HEK293 (cell line): ENCODE measurements around the gene TMEM41A.

Experiments
- INSM2 ChIP-seq: fragments of 450-650 bp; formaldehyde crosslinking; IDR thresholded peaks from 2 replicates; pipeline ENCODE4 v1.5.1; 2016; ENCODE audit warnings: missing biosample characterization, missing genetic modification characterization
- PRDM6 ChIP-seq: fragments of 450-650 bp; formaldehyde crosslinking; IDR thresholded peaks from 2 replicates; pipeline ENCODE4 v1.5.1; 2017; ENCODE audit warnings: missing biosample characterization, missing genetic modification characterization
- REPIN1 ChIP-seq: fragments of 450-650 bp; formaldehyde crosslinking; IDR thresholded peaks from 2 replicates; pipeline ENCODE4 v1.5.1; 2017; ENCODE audit warnings: missing biosample characterization, missing genetic modification characterization, low read depth
- ZBTB11 ChIP-seq: fragments of 450-650 bp; formaldehyde crosslinking; conservative IDR thresholded peaks from 2 replicates; pipeline ENCODE4 v1.5.1; 2016; ENCODE audit warnings: low read depth, missing biosample characterization, missing genetic modification characterization
- ZBTB21 ChIP-seq: fragments of 450-650 bp; formaldehyde crosslinking; IDR thresholded peaks from 2 replicates; pipeline ENCODE4 v1.5.1; 2017; ENCODE audit warnings: missing biosample characterization, missing genetic modification characterization
- ZBTB8A ChIP-seq: fragments of 450-650 bp; formaldehyde crosslinking; IDR thresholded peaks from 2 replicates; pipeline ENCODE4 v1.5.1; 2016; ENCODE audit warnings: missing biosample characterization, missing genetic modification characterization
- ZFP69B ChIP-seq: fragments of 450-650 bp; formaldehyde crosslinking; IDR thresholded peaks from 2 replicates; pipeline ENCODE4 v1.5.1; 2016; ENCODE audit warnings: missing biosample characterization, missing genetic modification characterization
- ZIC2 ChIP-seq: fragments of 450-650 bp; formaldehyde crosslinking; IDR thresholded peaks from 2 replicates; pipeline ENCODE4 v1.5.1; 2016; ENCODE audit warnings: missing biosample characterization, missing genetic modification characterization
- ZNF214 ChIP-seq: fragments of 450-650 bp; formaldehyde crosslinking; IDR thresholded peaks from 2 replicates; pipeline ENCODE4 v1.5.1; 2017; ENCODE audit warnings: missing biosample characterization, mild to moderate bottlenecking, missing genetic modification characterization, borderline replicate concordance
- ZNF391 ChIP-seq: fragments of 450-650 bp; formaldehyde crosslinking; IDR thresholded peaks from 2 replicates; pipeline ENCODE4 v1.5.1; 2016; ENCODE audit warnings: low read depth, missing biosample characterization, missing genetic modification characterization, borderline replicate concordance
- ZNF488 ChIP-seq: fragments of 450-650 bp; formaldehyde crosslinking; IDR thresholded peaks from 2 replicates; pipeline ENCODE4 v1.5.1; 2016; ENCODE audit warnings: missing biosample characterization, missing genetic modification characterization
- ZNF513 ChIP-seq: fragments of 450-650 bp; IDR thresholded peaks from 2 replicates; pipeline ENCODE4 v1.5.1; 2018; ENCODE audit warnings: missing biosample characterization, missing genetic modification characterization
- ZNF518A ChIP-seq: fragments of 450-650 bp; formaldehyde crosslinking; conservative IDR thresholded peaks from 2 replicates; pipeline ENCODE4 v1.5.1; 2016; ENCODE audit warnings: low read depth, missing biosample characterization, missing genetic modification characterization
- ZNF639 ChIP-seq: fragments of 450-650 bp; formaldehyde crosslinking; IDR thresholded peaks from 2 replicates; pipeline ENCODE4 v1.5.1; 2016; ENCODE audit warnings: missing biosample characterization, missing genetic modification characterization
- ZNF670 ChIP-seq: fragments of 450-650 bp; formaldehyde crosslinking; IDR thresholded peaks from 2 replicates; pipeline ENCODE4 v1.5.1; 2016; ENCODE audit warnings: missing biosample characterization, missing genetic modification characterization, low read depth
- ZNF677 ChIP-seq: fragments of 450-650 bp; IDR thresholded peaks from 2 replicates; pipeline ENCODE4 v1.5.0; 2018; ENCODE audit warnings: missing biosample characterization, mild to moderate bottlenecking, missing genetic modification characterization, moderate library complexity
- ZNF692 ChIP-seq: fragments of 450-650 bp; formaldehyde crosslinking; IDR thresholded peaks from 2 replicates; pipeline ENCODE4 v1.5.1; 2016; ENCODE audit warnings: missing biosample characterization, missing genetic modification characterization
- ZNF701 ChIP-seq: fragments of 450-650 bp; formaldehyde crosslinking; IDR thresholded peaks from 2 replicates; pipeline ENCODE4 v1.5.1; 2016; ENCODE audit warnings: missing biosample characterization, missing genetic modification characterization
- ZNF776 ChIP-seq: fragments of 450-650 bp; formaldehyde crosslinking; IDR thresholded peaks from 2 replicates; pipeline ENCODE4 v1.5.0; 2017; ENCODE audit warnings: missing biosample characterization, missing genetic modification characterization, borderline replicate concordance

Gene TMEM41A

GRCh38 chr3:185498503-185499396 lies at the start of gene TMEM41A (continued):
- TF ChIP-seq PRDM6 (tag by site-specific recombination) = no peak
- peak; percentile 94 for TF ChIP-seq ZBTB8A (tag by site-specific recombination)
- TF ChIP-seq ZBTB11 = peak; percentile 99
- TF ChIP-seq INSM2 (tag by site-specific recombination) = peak; percentile 53; the same call in 1 of the 2 replicates
- TF ChIP-seq ZNF513 (tag by site-specific recombination) = no peak
- TF ChIP-seq ZNF692 (tag by site-specific recombination) = peak; percentile 70; the same call in 1 of the 2 replicates
- TF ChIP-seq ZBTB21 (tag by site-specific recombination) = 0 out of 2 replicates have a peak, but pooled peaks have one; percentile 25
- TF ChIP-seq REPIN1 (tag by site-specific recombination) = 0 out of 2 replicates have a peak, but pooled peaks have one; percentile 37
- TF ChIP-seq ZIC2 (tag by site-specific recombination) = peak; percentile 46; the same call in 1 of the 2 replicates
- TF ChIP-seq ZNF701 = no peak; the same call in 1 of the 2 replicates
- TF ChIP-seq ZFP69B (tag by site-specific recombination) = peak; percentile 80
- peak; percentile 83 for TF ChIP-seq ZNF677 (tag by site-specific recombination)
- no peak for TF ChIP-seq ZNF214
- peak; percentile 75; the same call in 1 of the 2 replicates for TF ChIP-seq ZNF639 (tag by site-specific recombination)
- TF ChIP-seq ZNF488 (tag by site-specific recombination) = no peak
- TF ChIP-seq ZNF391 (tag by site-specific recombination) = peak; percentile 54; the same call in 1 of the 2 replicates
- TF ChIP-seq ZNF776 (tag by site-specific recombination) = no peak
- TF ChIP-seq ZNF518A (tag by site-specific recombination) = peak; percentile 61
- no peak for TF ChIP-seq ZNF670 (tag by site-specific recombination)
